Endodermal cell (in vitro differentiated cells): ENCODE measurements around the gene SORCS1. TPM values are rescaled to one million over a fixed set of nuclear protein-coding genes. Genes with fewer than 3 reads are reported as not detected.

ENCODE experiments used
- DNase-seq: peaks from one replicate; pipeline ENCODE4 v3.0.0-alpha.2; 2017
- H3K27ac ChIP-seq: 2 replicates; pipeline ENCODE4 v1.5.1; 2013; ENCODE audit warnings: mild to moderate bottlenecking, low read depth, low read length, moderate library complexity
- H3K27me3 ChIP-seq: 2 replicates; pipeline ENCODE4 v1.6.1; 2013; ENCODE audit warnings: mild to moderate bottlenecking, low read length, moderate library complexity; ENCODE audit not compliant: insufficient read depth, control insufficient read depth, poor library complexity, severe bottlenecking
- H3K36me3 ChIP-seq: 2 replicates; pipeline ENCODE4 v1.7.0; 2013; ENCODE audit warnings: mild to moderate bottlenecking, low read length, moderate library complexity; ENCODE audit not compliant: control insufficient read depth, insufficient read depth
- H3K4me1 ChIP-seq: one replicate; pipeline ENCODE4 v1.7.0; 2013; ENCODE audit warnings: low read length; ENCODE audit not compliant: control insufficient read depth, insufficient read depth
- H3K4me3 ChIP-seq: 2 replicates; pipeline ENCODE4 v1.5.1; 2013; ENCODE audit warnings: mild to moderate bottlenecking, low read length, moderate library complexity
- H3K9ac ChIP-seq: 2 replicates; pipeline ENCODE4 v1.6.1; 2013; ENCODE audit warnings: mild to moderate bottlenecking, low read length, moderate library complexity; ENCODE audit not compliant: poor library complexity, severe bottlenecking; ENCODE audit errors: extremely low read depth
- H3K9me3 ChIP-seq: 2 replicates; pipeline ENCODE4 v1.6.1; 2013; ENCODE audit warnings: mild to moderate bottlenecking, low read length, moderate library complexity; ENCODE audit not compliant: control insufficient read depth
- H3K27ac Mint-ChIP-seq: 2 replicates; pipeline ENCODE4 v1.8.0; 2020; ENCODE audit warnings: mixed read lengths
- H3K27me3 Mint-ChIP-seq: 2 replicates; pipeline ENCODE4 v1.8.0; 2021; ENCODE audit warnings: mild to moderate bottlenecking, mixed read lengths; ENCODE audit not compliant: insufficient read depth
- H3K36me3 Mint-ChIP-seq: 2 replicates; pipeline ENCODE4 v1.8.0; 2020; ENCODE audit warnings: low read depth, mixed read lengths
- H3K4me1 Mint-ChIP-seq: 2 replicates; pipeline ENCODE4 v1.8.0; 2020; ENCODE audit warnings: mixed read lengths
- H3K4me3 Mint-ChIP-seq: 2 replicates; pipeline ENCODE4 v1.8.0; 2020; ENCODE audit warnings: mild to moderate bottlenecking, moderate library complexity, mixed read lengths
- H3K9me3 Mint-ChIP-seq: 2 replicates; pipeline ENCODE4 v1.8.0; 2020; ENCODE audit warnings: mild to moderate bottlenecking, mixed read lengths
- WGBS, 2 experiments: methylation state at CpG; one replicate each; pipeline versions ENCODE4 v1.1.5 to v1.1.7; 2013; ENCODE audit warnings: missing lambda C conversion rate in 2 of 2, mixed read lengths in 1 of 2; ENCODE audit not compliant: insufficient coverage in 1 of 2, insufficient read length in 1 of 2; 5-methylcytosine and 5-hydroxymethylcytosine counted together
- total RNA-seq, 2 donors: library from RNA; stranded (reverse); fragmentation: NEBNext Ultra II Directional in 1 of 2; extraction: Animal tissue kit (Norgen Biotek cat#: 25700) in 1 of 2; gene quantifications; 2 replicates in 1 of 2; 3 replicates in 1 of 2; pipeline ENCODE4 v1.2.1, GENCODE V29; 2021
- TF ChIP-seq, protein P1 (sequence below): fragments of 200-600 bp; sonication (generic); conservative IDR thresholded peaks from 2 replicates; pipeline ENCODE4 v1.5.0; 2021; ENCODE audit warnings: antibody characterized with exemption, mild to moderate bottlenecking

Gene SORCS1
- total RNA-seq, 2 donors from 2014 or later = 57.4 to 79.6 TPM

- peaks cover 19% of the 10 kb centered on the region for H3K4me1 Mint-ChIP-seq
- Histone ChIP-seq H3K27ac (no peak overlapping the region), H3K9ac (no peak overlapping the region), H3K4me3 (no peak overlapping the region), H3K9me3 (no peaks in the 10 kb centered on the region), H3K36me3 (peaks cover 6% of the 10 kb centered on the region), H3K27me3 (no peaks in the 10 kb centered on the region), H3K4me1 (no peaks in the 10 kb centered on the region)
- no peak overlapping the region for H3K4me3 Mint-ChIP-seq
- H3K36me3 Mint-ChIP-seq = peaks cover 5% of the 10 kb centered on the region
- no peaks in the 10 kb centered on the region for H3K27me3 Mint-ChIP-seq
- WGBS, 2 experiments = 93 to 100% methylated on average over 1 of the region's 1 CpG
- TF ChIP-seq, protein P1, sequence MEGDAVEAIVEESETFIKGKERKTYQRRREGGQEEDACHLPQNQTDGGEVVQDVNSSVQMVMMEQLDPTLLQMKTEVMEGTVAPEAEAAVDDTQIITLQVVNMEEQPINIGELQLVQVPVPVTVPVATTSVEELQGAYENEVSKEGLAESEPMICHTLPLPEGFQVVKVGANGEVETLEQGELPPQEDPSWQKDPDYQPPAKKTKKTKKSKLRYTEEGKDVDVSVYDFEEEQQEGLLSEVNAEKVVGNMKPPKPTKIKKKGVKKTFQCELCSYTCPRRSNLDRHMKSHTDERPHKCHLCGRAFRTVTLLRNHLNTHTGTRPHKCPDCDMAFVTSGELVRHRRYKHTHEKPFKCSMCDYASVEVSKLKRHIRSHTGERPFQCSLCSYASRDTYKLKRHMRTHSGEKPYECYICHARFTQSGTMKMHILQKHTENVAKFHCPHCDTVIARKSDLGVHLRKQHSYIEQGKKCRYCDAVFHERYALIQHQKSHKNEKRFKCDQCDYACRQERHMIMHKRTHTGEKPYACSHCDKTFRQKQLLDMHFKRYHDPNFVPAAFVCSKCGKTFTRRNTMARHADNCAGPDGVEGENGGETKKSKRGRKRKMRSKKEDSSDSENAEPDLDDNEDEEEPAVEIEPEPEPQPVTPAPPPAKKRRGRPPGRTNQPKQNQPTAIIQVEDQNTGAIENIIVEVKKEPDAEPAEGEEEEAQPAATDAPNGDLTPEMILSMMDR = no peak
- H3K27ac Mint-ChIP-seq = no peak overlapping the region
- no peak for DNase-seq
- H3K9me3 Mint-ChIP-seq = no peaks in the 10 kb centered on the region
Observed at GRCh38 chr10:106971411-106971831, 193.1 kb downstream of the SORCS1 start.

GRCh38 chr10:106967452-106967851 lies 197.1 kb downstream of the SORCS1 start:
- DNase-seq = no peak
- H3K27me3 Mint-ChIP-seq = no peaks in the 10 kb centered on the region
- Histone ChIP-seq H3K9me3 (no peaks in the 10 kb centered on the region), H3K4me3 (no peak overlapping the region), H3K27me3 (no peaks in the 10 kb centered on the region), H3K36me3 (peaks cover 18% of the 10 kb centered on the region), H3K4me1 (no peaks in the 10 kb centered on the region), H3K27ac (no peak overlapping the region), H3K9ac (no peak overlapping the region)
- H3K27ac Mint-ChIP-seq = no peak overlapping the region
- peaks cover 11% of the 10 kb centered on the region for H3K4me1 Mint-ChIP-seq
- no peak overlapping the region for H3K4me3 Mint-ChIP-seq
- H3K9me3 Mint-ChIP-seq = peaks cover 3% of the 10 kb centered on the region
- peaks cover 10% of the 10 kb centered on the region for H3K36me3 Mint-ChIP-seq
- WGBS, 2 experiments = 100% methylated on average over 1 to 2 of the region's 3 CpGs
- TF ChIP-seq, protein P1 = no peak

GRCh38 chr10:106960812-106961211 lies 203.7 kb downstream of the SORCS1 start:
- 100% methylated on average over 1 of the region's 1 CpG; no CpG with 5 or more reads in 1 of the 2 experiments for WGBS, 2 experiments
- peaks cover 3% of the 10 kb centered on the region for H3K9me3 Mint-ChIP-seq
- Histone ChIP-seq H3K27ac (no peak overlapping the region), H3K4me3 (no peak overlapping the region), H3K9me3 (no peaks in the 10 kb centered on the region), H3K36me3 (peaks cover 18% of the 10 kb centered on the region), H3K9ac (no peak overlapping the region), H3K4me1 (peaks cover 5% of the 10 kb centered on the region), H3K27me3 (no peaks in the 10 kb centered on the region)
- no peak overlapping the region for H3K27ac Mint-ChIP-seq
- H3K4me1 Mint-ChIP-seq = peaks cover 11% of the 10 kb centered on the region
- no peak for DNase-seq
- no peaks in the 10 kb centered on the region for H3K27me3 Mint-ChIP-seq
- peaks cover 11% of the 10 kb centered on the region for H3K36me3 Mint-ChIP-seq
- H3K4me3 Mint-ChIP-seq = no peak overlapping the region
- TF ChIP-seq, protein P1 = no peak
